ENCODE measurements around the gene TJP2.

Gene TJP2

DNA sequence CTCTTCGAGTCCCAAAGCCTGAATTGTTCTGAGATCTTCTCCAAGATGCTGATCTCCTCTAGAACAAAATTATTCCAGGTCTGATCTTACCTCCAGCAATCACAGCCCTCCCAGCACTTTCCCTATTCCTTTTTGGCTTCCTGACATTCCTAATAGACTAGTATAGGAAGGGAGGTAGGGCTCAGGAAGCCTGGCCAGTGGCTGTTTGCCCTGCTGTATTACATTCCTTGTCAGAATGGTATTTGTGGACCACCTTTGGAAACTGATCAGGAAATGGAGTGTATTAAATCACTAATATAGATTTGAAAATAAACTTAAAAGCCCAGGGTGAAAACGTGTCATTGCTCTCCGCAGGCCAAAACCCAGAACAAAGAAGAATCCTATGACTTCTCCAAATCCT is 76.6 kb downstream of the TJP2 start:
- no peaks in the 10 kb centered on the region for H3K9me3 ChIP-seq (ENCODE audit: control insufficient read depth, insufficient read depth, low read depth, low read length)
- H3K4me1 ChIP-seq (ENCODE audit: control insufficient read depth, insufficient read depth, low read length), result no peaks in the 10 kb centered on the region
- no peak for TF ChIP-seq ZNF311 (tag by site-specific recombination; IDR thresholded peaks at IDR 0.05; ENCODE audit: borderline replicate concordance)
- no peak for TF ChIP-seq ZNF645 (tag by site-specific recombination; IDR thresholded peaks at IDR 0.05)
- TF ChIP-seq, protein P1, sequence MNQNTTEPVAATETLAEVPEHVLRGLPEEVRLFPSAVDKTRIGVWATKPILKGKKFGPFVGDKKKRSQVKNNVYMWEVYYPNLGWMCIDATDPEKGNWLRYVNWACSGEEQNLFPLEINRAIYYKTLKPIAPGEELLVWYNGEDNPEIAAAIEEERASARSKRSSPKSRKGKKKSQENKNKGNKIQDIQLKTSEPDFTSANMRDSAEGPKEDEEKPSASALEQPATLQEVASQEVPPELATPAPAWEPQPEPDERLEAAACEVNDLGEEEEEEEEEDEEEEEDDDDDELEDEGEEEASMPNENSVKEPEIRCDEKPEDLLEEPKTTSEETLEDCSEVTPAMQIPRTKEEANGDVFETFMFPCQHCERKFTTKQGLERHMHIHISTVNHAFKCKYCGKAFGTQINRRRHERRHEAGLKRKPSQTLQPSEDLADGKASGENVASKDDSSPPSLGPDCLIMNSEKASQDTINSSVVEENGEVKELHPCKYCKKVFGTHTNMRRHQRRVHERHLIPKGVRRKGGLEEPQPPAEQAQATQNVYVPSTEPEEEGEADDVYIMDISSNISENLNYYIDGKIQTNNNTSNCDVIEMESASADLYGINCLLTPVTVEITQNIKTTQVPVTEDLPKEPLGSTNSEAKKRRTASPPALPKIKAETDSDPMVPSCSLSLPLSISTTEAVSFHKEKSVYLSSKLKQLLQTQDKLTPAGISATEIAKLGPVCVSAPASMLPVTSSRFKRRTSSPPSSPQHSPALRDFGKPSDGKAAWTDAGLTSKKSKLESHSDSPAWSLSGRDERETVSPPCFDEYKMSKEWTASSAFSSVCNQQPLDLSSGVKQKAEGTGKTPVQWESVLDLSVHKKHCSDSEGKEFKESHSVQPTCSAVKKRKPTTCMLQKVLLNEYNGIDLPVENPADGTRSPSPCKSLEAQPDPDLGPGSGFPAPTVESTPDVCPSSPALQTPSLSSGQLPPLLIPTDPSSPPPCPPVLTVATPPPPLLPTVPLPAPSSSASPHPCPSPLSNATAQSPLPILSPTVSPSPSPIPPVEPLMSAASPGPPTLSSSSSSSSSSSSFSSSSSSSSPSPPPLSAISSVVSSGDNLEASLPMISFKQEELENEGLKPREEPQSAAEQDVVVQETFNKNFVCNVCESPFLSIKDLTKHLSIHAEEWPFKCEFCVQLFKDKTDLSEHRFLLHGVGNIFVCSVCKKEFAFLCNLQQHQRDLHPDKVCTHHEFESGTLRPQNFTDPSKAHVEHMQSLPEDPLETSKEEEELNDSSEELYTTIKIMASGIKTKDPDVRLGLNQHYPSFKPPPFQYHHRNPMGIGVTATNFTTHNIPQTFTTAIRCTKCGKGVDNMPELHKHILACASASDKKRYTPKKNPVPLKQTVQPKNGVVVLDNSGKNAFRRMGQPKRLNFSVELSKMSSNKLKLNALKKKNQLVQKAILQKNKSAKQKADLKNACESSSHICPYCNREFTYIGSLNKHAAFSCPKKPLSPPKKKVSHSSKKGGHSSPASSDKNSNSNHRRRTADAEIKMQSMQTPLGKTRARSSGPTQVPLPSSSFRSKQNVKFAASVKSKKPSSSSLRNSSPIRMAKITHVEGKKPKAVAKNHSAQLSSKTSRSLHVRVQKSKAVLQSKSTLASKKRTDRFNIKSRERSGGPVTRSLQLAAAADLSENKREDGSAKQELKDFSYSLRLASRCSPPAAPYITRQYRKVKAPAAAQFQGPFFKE (tag by site-specific recombination; IDR thresholded peaks at IDR 0.05; ENCODE audit: borderline replicate concordance), result no peak
- TF ChIP-seq, protein P2, sequence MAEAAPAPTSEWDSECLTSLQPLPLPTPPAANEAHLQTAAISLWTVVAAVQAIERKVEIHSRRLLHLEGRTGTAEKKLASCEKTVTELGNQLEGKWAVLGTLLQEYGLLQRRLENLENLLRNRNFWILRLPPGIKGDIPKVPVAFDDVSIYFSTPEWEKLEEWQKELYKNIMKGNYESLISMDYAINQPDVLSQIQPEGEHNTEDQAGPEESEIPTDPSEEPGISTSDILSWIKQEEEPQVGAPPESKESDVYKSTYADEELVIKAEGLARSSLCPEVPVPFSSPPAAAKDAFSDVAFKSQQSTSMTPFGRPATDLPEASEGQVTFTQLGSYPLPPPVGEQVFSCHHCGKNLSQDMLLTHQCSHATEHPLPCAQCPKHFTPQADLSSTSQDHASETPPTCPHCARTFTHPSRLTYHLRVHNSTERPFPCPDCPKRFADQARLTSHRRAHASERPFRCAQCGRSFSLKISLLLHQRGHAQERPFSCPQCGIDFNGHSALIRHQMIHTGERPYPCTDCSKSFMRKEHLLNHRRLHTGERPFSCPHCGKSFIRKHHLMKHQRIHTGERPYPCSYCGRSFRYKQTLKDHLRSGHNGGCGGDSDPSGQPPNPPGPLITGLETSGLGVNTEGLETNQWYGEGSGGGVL (tag by site-specific recombination; IDR thresholded peaks at IDR 0.05), result no peak
- TF ChIP-seq ZNF747 (tag by site-specific recombination; IDR thresholded peaks at IDR 0.05), result no peak
- no peak for TF ChIP-seq ZNF302 (tag by site-specific recombination; IDR thresholded peaks at IDR 0.05; ENCODE audit: low read depth)
- no peak for TF ChIP-seq INSM2 (tag by site-specific recombination; IDR thresholded peaks at IDR 0.05)
- no peak for TF ChIP-seq ZNF426 (tag by site-specific recombination; IDR thresholded peaks at IDR 0.05)
- no peak for TF ChIP-seq ZNF423 (tag by site-specific recombination; IDR thresholded peaks at IDR 0.05)
- no peak for TF ChIP-seq GLI2 (tag by site-specific recombination; IDR thresholded peaks at IDR 0.05; ENCODE audit: borderline replicate concordance, low read depth)
- TF ChIP-seq IKZF3 (tag by site-specific recombination; IDR thresholded peaks at IDR 0.05), result no peak
- no peak for TF ChIP-seq ZNF768 (tag by site-specific recombination; IDR thresholded peaks at IDR 0.05)
- no peak for TF ChIP-seq SETDB1 (IDR thresholded peaks at IDR 0.05; ENCODE audit: insufficient read length, low read length)
- no peak for TF ChIP-seq ZBTB21 (tag by site-specific recombination; IDR thresholded peaks at IDR 0.05)
- TF ChIP-seq, protein P3, sequence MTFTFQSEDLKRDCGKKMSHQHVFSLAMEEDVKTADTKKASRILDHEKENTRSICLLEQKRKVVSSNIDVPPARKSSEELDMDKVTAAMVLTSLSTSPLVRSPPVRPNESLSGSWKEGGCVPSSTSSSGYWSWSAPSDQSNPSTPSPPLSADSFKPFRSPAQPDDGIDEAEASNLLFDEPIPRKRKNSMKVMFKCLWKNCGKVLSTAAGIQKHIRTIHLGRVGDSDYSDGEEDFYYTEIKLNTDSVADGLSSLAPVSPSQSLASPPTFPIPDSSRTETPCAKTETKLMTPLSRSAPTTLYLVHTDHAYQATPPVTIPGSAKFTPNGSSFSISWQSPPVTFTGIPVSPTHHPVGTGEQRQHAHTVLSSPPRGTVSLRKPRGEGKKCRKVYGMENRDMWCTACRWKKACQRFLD (tag by site-specific recombination; IDR thresholded peaks at IDR 0.05), result no peak
- H3K4me3 ChIP-seq (ENCODE audit: low read depth, low read length), result no peak overlapping the region
- ChIA-PET POLR2A (no interaction called here), CTCF (no interaction called here)
- peaks cover 0 to 78% of the 10 kb centered on the region in 2 experiments; a peak in 2 of 3 replicates for H3K36me3 ChIP-seq (ENCODE audit: control insufficient read depth in 2 of 2, insufficient read depth in 1 of 2, low read length in 2 of 2)
- no peak overlapping the region for H3K27ac ChIP-seq (ENCODE audit: extremely low read depth, low read depth, low read length)
